Adrenal gland (tissue), 12 donors: ENCODE measurements around the gene MGMT. TPM values are rescaled to one million over a fixed set of nuclear protein-coding genes. Genes with fewer than 3 reads are reported as not detected.

Experiments
- DNase-seq, 7 donors: peaks; one replicate each; pipeline ENCODE4 v3.0.0-alpha.2; 2019 to 2020
- H3K27ac ChIP-seq, 5 donors: fragments of 200-600 bp; sonication (generic) in 4 of 5; 1 replicate in 3 of 5; 2 replicates in 2 of 5; pipeline versions ENCODE4 v1.5.1 to v1.8.0; 2016 to 2020; ENCODE audit warnings: mild to moderate bottlenecking in 1 of 5
- H3K27me3 ChIP-seq: fragments of 200-600 bp; 2 replicates; pipeline ENCODE4 v1.8.0; 2021
- H3K36me3 ChIP-seq, 2 donors: fragments of 200-600 bp; replicated peaks in 1 of 2; 1 replicate in 1 of 2; 2 replicates in 1 of 2; pipeline versions ENCODE4 v1.5.1 to v1.8.0; 2018 to 2022
- H3K4me1 ChIP-seq, 2 donors: fragments of 200-600 bp; replicated peaks in 1 of 2; 1 replicate in 1 of 2; 2 replicates in 1 of 2; pipeline versions ENCODE4 v1.5.1 to v1.8.0; 2018 to 2021
- H3K4me3 ChIP-seq, 4 donors: fragments of 200-600 bp; sonication (generic) in 3 of 4; one replicate each; pipeline ENCODE4 v1.5.1; 2016 to 2018
- H3K9me3 ChIP-seq, 3 donors: fragments of 200-600 bp; sonication (generic) in 1 of 3; replicated peaks in 1 of 3; 1 replicate in 2 of 3; 2 replicates in 1 of 3; pipeline versions ENCODE4 v1.5.1 to v1.8.0; 2016 to 2021
- CTCF ChIP-seq, 6 experiments: fragments of 450-650 bp in 4 of 6; fragments of 200-600 bp in 2 of 6; sonication (generic) in 1 of 6; IDR thresholded peaks; 1 replicate in 5 of 6; 2 replicates in 1 of 6; pipeline versions ENCODE4 v1.5.1 to v1.8.0; 2016 to 2021; ENCODE audit warnings: antibody characterized with exemption in 6 of 6, mild to moderate bottlenecking in 2 of 6, moderate library complexity in 1 of 6
- POLR2A ChIP-seq, 2 donors: fragments of 450-650 bp; IDR thresholded peaks; one replicate each; pipeline ENCODE4 v1.6.1; 2017; ENCODE audit warnings: antibody characterized with exemption in 2 of 2, mild to moderate bottlenecking in 2 of 2, moderate library complexity in 1 of 2
- WGBS, 4 donors: extraction: QIAGEN DNeasy Blood & Tissue Kit in 2 of 4; methylation state at CpG; one replicate each; pipeline versions ENCODE4 v1.1.5 to v1.1.7; 2013 to 2017; 5-methylcytosine and 5-hydroxymethylcytosine counted together
- intact Hi-C, 2 donors: fragments of 100-400 bp; cut with DNase I; formaldehyde crosslinking; loops; one replicate each; pipeline versions ENCODE4 v1.14.1 to v1.15.0; 2022 to 2023
- polyA plus RNA-seq, 3 donors: library from polyadenylated mRNA; stranded (reverse); fragments of 200-250 nt in 2 of 3; fragments of 350-450 nt in 1 of 3; fragmentation: Illumina TruSeq in 1 of 3; extraction: RNeasy Lipid Tissue Mini Kit (QIAGEN cat#74804) in 1 of 3; gene quantifications; one replicate each; pipeline ENCODE4 v1.2.3, GENCODE V29; 2013 to 2014
- total RNA-seq, 9 donors: library from RNA; depleted of rRNA in 4 of 9; stranded (reverse); fragments of >200 nt in 4 of 9; fragments of 120-200 nt in 1 of 9; fragmentation: NEBNext Ultra II Directional in 1 of 9; extraction: Animal tissue kit (Norgen Biotek cat#: 25700) in 1 of 9; gene quantifications; one replicate each; pipeline versions ENCODE4 v1.1.0 to v1.2.4, GENCODE V29; 2013 to 2023
- donor health status: healthy with polysubstance abuse.
- donor health status: Bipolar disorder and iron deficiency.
- donor health status: DM: yes; HTN: yes; CAD: no.
- donor health status: DM: no; HTN: no; CAD: no.
- donor health status: DM: no; HTN: no; CAD: no.
- donor health status: DM: yes; HTN: yes; CAD: no.

Gene MGMT
- total and polyA plus RNA-seq, 12 donors = 3.8 to 35.8 (median 21.2) TPM

GRCh38 chr10:129525401-129525801, 58.4 kb downstream of the MGMT start:
- WGBS, 4 donors = 71 to 84% (median 72%) methylated on average over 13 of the region's 13 CpGs
- H3K27me3 ChIP-seq = no peaks in the 10 kb centered on the region
- no peaks in the 10 kb centered on the region for H3K4me1 ChIP-seq
- H3K36me3 ChIP-seq = no peaks in the 10 kb centered on the region
- intact Hi-C loops = no loop called here
- H3K9me3 ChIP-seq = no peaks in the 10 kb centered on the region
- H3K4me3 ChIP-seq = no peak overlapping the region
- no peak for DNase-seq
- H3K27ac ChIP-seq = no peak overlapping the region
- no peak for TF ChIP-seq CTCF (IDR thresholded peaks at IDR 0.05)
- no peak for TF ChIP-seq POLR2A (IDR thresholded peaks at IDR 0.05)

GRCh38 chr10:129526943-129527342, 59.9 kb downstream of the MGMT start:
- no peak overlapping the region for H3K27ac ChIP-seq
- no peak for TF ChIP-seq CTCF (IDR thresholded peaks at IDR 0.05)
- TF ChIP-seq POLR2A (IDR thresholded peaks at IDR 0.05) = no peak
- 92 to 97% (median 93%) methylated on average over 10 to 12 of the region's 12 CpGs for WGBS, 4 donors
- intact Hi-C loops = no loop called here
- H3K4me3 ChIP-seq = no peak overlapping the region
- no peaks in the 10 kb centered on the region for H3K27me3 ChIP-seq
- H3K36me3 ChIP-seq = no peaks in the 10 kb centered on the region
- DNase-seq = no peak
- H3K9me3 ChIP-seq = no peaks in the 10 kb centered on the region
- H3K4me1 ChIP-seq = no peaks in the 10 kb centered on the region

GRCh38 chr10:129528376-129528978, 61.4 kb downstream of the MGMT start:
- no peak for DNase-seq
- H3K4me3 ChIP-seq = no peak overlapping the region
- H3K9me3 ChIP-seq = no peaks in the 10 kb centered on the region
- no peaks in the 10 kb centered on the region for H3K36me3 ChIP-seq
- H3K27ac ChIP-seq = no peak overlapping the region
- intact Hi-C loops = no loop called here
- 86 to 96% (median 90%) methylated on average over 15 to 16 of the region's 16 CpGs for WGBS, 4 donors
- H3K27me3 ChIP-seq = no peaks in the 10 kb centered on the region
- no peaks in the 10 kb centered on the region for H3K4me1 ChIP-seq
- TF ChIP-seq CTCF (IDR thresholded peaks at IDR 0.05) = no peak
- no peak for TF ChIP-seq POLR2A (IDR thresholded peaks at IDR 0.05)

- WGBS, 4 donors = 90 to 94% (median 91%) methylated on average over 10 to 14 of the region's 14 CpGs
- TF ChIP-seq POLR2A (IDR thresholded peaks at IDR 0.05) (no peak), CTCF (IDR thresholded peaks at IDR 0.05) (no peak)
- intact Hi-C loops = no loop called here
Measured at GRCh38 chr10:129530581-129530980, 63.5 kb downstream of the MGMT start.

More at GRCh38 chr10:129530581-129530980, 63.5 kb downstream of the MGMT start:
- no peaks in the 10 kb centered on the region for H3K27me3 ChIP-seq
- DNase-seq = no peak
- no peak overlapping the region for H3K4me3 ChIP-seq
- no peaks in the 10 kb centered on the region for H3K36me3 ChIP-seq
- H3K9me3 ChIP-seq = no peaks in the 10 kb centered on the region
- no peaks in the 10 kb centered on the region for H3K4me1 ChIP-seq
- no peak overlapping the region for H3K27ac ChIP-seq
